Lower leg skin (tissue), 4 donors: ENCODE measurements around the gene AFF4. TPM values are rescaled to one million over a fixed set of nuclear protein-coding genes. Genes with fewer than 3 reads are reported as not detected.

ENCODE experiments used
- total RNA-seq, 4 donors: library from RNA; depleted of rRNA; stranded (reverse); fragments of >200 nt; gene quantifications; one replicate each; pipeline ENCODE4 v1.1.0, GENCODE V29; 2016

Gene AFF4
- total RNA-seq, 4 donors from 2014 or later = 47.9 to 79.2 (median 57.9) TPM

Other genes with a start within 250 kb of the AFF4 start
- 1 to 10 TPM; 4.9 to 7.7 (median 6.3) TPM for gene KIF3A, start 226.1 kb downstream of the AFF4 start, total RNA-seq
- gene CCNI2, start 216.2 kb downstream of the AFF4 start, total RNA-seq = under 1 TPM in 2 of 4 donors, not detected in 2; 0.49 to 0.74 TPM
- gene SEPTIN8, start 186.4 kb downstream of the AFF4 start, total RNA-seq = 10 to 100 TPM; 70.0 to 99.6 (median 87.8) TPM
- 1 to 10 TPM in 1 of 4 donors, under 1 TPM in 3; 0.08 to 1.0 (median 0.79) TPM for gene SOWAHA, start 150.3 kb downstream of the AFF4 start, total RNA-seq
- 1 to 10 TPM; 1.2 to 3.8 (median 2.2) TPM for gene SHROOM1, start 133.0 kb downstream of the AFF4 start, total RNA-seq
- under 1 TPM; 0.17 to 0.44 (median 0.36) TPM for gene GDF9, start 97.2 kb downstream of the AFF4 start, total RNA-seq
- 100 to 1,000 TPM in 2 of 4 donors, 10 to 100 TPM in 2; 56.0 to 122 (median 88.0) TPM for gene UQCRQ, start 97.0 kb downstream of the AFF4 start, total RNA-seq
- gene LEAP2, start 90.0 kb downstream of the AFF4 start, total RNA-seq = 1 to 10 TPM in 2 of 4 donors, under 1 TPM in 1, not detected in 1; 0.84 to 2.0 (median 1.8) TPM
- 10 to 100 TPM in 1 of 4 donors, 1 to 10 TPM in 3; 5.9 to 11.9 (median 6.9) TPM for gene ZCCHC10, start 62.9 kb upstream of the AFF4 start, total RNA-seq
- 10 to 100 TPM; 33.0 to 49.3 (median 42.2) TPM for gene HSPA4, start 88.4 kb upstream of the AFF4 start, total RNA-seq